ENCODE measurements around the gene RYR1. TPM values are rescaled to one million over a fixed set of nuclear protein-coding genes. Genes with fewer than 3 reads are reported as not detected.

RYR1 gene
- total RNA-seq, 4 donors from 2014 or later: 0.20 to 2.1 (median 1.4) TPM

DNA sequence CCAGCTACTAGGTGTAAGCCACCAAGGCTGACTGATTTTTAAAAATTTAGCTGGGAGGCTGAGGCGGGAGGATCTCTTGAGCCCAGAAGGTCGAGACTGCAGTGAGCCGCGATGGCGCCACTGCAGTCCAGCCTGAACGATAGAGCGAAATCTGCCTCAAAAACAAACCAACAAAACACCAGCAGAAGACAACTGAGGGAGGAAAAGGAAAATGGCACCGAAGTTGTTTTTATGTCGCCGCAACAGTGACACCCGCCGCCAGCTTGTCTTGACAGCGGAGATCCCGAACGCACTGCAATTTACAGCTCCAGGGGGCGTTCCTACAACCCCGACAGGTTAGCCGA, 30.9 kb upstream of the RYR1 start:
- in situ Hi-C loops (cut with MboI; ENCODE audit: low pct_ligation_motif_present in 1 of 4, low pct_unique_long_range_greater_than_20kb in 1 of 4, low sequenced_read_pairs in 3 of 4): loop anchor here in 3 of 4 donors (10.0 to 25.0 kb wide), 4 partner anchors 210 to 560 kb away; partner anchors contain the start of genes MRPS12 (in 2 of the 3), SARS2 (in 2 of the 3), EIF3K (in 1 of the 3) and MAP4K1 (in 1 of the 3)
- peak overlapping the region in 3 of 4 donors; percentile 22 to 95 (median 86) for H3K4me3 ChIP-seq

DNA sequence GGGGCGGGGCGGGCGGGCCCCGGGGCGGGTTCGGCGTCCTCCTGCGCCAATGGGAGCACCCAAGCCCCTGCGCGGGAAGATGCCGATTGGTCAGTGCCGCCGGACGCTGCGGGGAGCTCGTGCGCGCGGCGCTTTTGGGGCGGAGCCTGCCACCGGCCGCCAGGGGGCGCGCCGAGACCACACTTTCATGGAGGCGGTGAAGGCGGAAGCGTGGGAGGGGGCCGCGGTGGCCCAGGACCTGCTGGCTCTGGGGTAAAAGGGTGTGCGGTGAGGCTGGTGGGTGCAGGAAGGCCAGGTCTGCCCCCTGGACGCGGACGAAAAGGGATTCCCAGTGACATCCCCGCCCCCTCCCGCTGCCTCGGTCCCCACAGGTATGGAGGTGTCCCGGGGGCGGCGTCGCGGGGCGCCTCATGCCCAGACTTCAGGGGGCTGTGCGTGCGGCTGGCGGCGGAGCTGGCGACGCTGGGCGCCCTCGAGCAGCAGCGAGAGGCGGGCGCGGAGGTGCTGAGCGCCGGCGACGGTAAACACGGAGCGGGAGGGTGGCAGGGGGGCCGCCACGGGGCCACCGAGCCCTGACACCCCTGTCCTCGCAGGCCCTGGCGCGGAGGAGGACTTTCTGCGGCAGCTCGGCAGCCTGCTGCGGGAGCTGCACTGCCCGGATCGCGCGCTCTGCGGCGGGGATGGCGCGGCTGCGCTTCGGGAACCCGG, 30.4 kb upstream of the RYR1 start, which contains the start of gene FAM98C:
TSS of gene FAM98C (plus strand) at position 127 of the 708 bp plus-strand sequence. CDS start at position 188, 61 bp downstream.
- peak; percentile 98 for DNase-seq
- peak within 1 kb of the TSS; percentile 49 to 95 (median 90) for H3K4me3 ChIP-seq
- WGBS, 2 donors (ENCODE audit: low coverage in 1 of 2): 3% methylated on average over 52 of the region's 82 CpGs; no CpG with 5 or more reads in 1 of the 2 donors
- in situ Hi-C loops (cut with MboI; ENCODE audit: low pct_ligation_motif_present in 1 of 4, low pct_unique_long_range_greater_than_20kb in 1 of 4, low sequenced_read_pairs in 3 of 4): loop anchor here in 3 of 4 donors (10.0 to 25.0 kb wide), 4 partner anchors 209 to 559 kb away; partner anchors contain the start of genes MRPS12 (in 2 of the 3), SARS2 (in 2 of the 3), EIF3K (in 1 of the 3) and MAP4K1 (in 1 of the 3)
- TF ChIP-seq EP300 (IDR thresholded peaks at IDR 0.05; ENCODE audit: low read depth): no peak
- TF ChIP-seq POLR2AphosphoS5 (IDR thresholded peaks at IDR 0.05): peak; percentile 53 to 70 (median 66)
- TF ChIP-seq, protein P1, sequence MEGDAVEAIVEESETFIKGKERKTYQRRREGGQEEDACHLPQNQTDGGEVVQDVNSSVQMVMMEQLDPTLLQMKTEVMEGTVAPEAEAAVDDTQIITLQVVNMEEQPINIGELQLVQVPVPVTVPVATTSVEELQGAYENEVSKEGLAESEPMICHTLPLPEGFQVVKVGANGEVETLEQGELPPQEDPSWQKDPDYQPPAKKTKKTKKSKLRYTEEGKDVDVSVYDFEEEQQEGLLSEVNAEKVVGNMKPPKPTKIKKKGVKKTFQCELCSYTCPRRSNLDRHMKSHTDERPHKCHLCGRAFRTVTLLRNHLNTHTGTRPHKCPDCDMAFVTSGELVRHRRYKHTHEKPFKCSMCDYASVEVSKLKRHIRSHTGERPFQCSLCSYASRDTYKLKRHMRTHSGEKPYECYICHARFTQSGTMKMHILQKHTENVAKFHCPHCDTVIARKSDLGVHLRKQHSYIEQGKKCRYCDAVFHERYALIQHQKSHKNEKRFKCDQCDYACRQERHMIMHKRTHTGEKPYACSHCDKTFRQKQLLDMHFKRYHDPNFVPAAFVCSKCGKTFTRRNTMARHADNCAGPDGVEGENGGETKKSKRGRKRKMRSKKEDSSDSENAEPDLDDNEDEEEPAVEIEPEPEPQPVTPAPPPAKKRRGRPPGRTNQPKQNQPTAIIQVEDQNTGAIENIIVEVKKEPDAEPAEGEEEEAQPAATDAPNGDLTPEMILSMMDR (IDR thresholded peaks at IDR 0.05): peak; percentile 91 to 100 (median 96)
- peak; percentile 63 for TF ChIP-seq POLR2A (IDR thresholded peaks at IDR 0.05)
- H3K9me3 ChIP-seq: no peaks in the 10 kb centered on the region
- peaks cover 36% of the 10 kb centered on the region for H3K27me3 ChIP-seq
- H3K4me1 ChIP-seq: peaks cover 0 to 20% (median 7%) of the 10 kb centered on the region in 4 donors
- intact Hi-C loops (cut with DNase I; ENCODE audit: low total_unique reads): loop anchor here (10.0 kb wide), 1 partner anchor 232 kb away; no protein-coding TSS in a partner anchor
- peaks cover 0 to 11% (median 4%) of the 10 kb centered on the region in 4 donors for H3K36me3 ChIP-seq
- peak within 1 kb of the TSS; percentile 84 to 95 (median 90) for H3K27ac ChIP-seq

More for the DNA sequence above, 30.9 kb upstream of the RYR1 start:
- intact Hi-C loops (cut with DNase I; ENCODE audit: low total_unique reads): loop anchor here (10.0 kb wide), 1 partner anchor 232 kb away; no protein-coding TSS in a partner anchor
- WGBS, 2 donors (ENCODE audit: low coverage in 1 of 2): 4% methylated on average over 18 of the region's 18 CpGs; no CpG with 5 or more reads in 1 of the 2 donors
- Histone ChIP-seq H3K9me3 (no peaks in the 10 kb centered on the region), H3K27ac (peak overlapping the region; percentile 18 to 90 (median 63)), H3K27me3 (peaks cover 41% of the 10 kb centered on the region), H3K36me3 (peaks cover 0 to 11% (median 4%) of the 10 kb centered on the region in 4 donors), H3K4me1 (peaks cover 0 to 20% (median 7%) of the 10 kb centered on the region in 4 donors)
- TF ChIP-seq POLR2A (IDR thresholded peaks at IDR 0.05) (no peak), EP300 (IDR thresholded peaks at IDR 0.05; ENCODE audit: low read depth) (no peak), POLR2AphosphoS5 (IDR thresholded peaks at IDR 0.05) (no peak)
- TF ChIP-seq, protein P1 (IDR thresholded peaks at IDR 0.05): no peak
- DNase-seq: no peak

DNA sequence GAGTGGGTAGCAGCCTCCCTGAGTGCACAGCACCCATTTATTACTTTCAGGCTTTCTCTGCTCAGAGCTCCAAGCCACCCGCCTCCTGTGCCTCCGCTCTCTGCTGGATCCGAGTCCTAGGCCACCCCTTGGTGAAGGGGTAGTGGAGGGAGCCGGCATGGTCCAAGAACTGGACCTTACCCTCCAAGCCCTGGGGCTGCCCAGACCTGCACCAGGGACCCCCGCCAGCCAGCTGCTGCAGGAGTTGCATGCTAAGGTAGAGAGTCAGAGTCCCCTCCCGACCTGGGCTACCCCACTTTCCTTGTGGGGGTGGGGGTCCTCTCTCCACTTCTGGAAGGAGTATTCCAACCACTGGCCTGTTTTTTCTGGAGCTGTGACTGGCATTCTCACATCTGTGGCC, 28.6 kb upstream of the RYR1 start:
- DNase-seq: no peak
- intact Hi-C loops (cut with DNase I; ENCODE audit: low total_unique reads): loop anchor here (10.0 kb wide), 1 partner anchor 230 kb away; no protein-coding TSS in a partner anchor
- H3K9me3 ChIP-seq: no peaks in the 10 kb centered on the region
- H3K4me1 ChIP-seq: peaks cover 0 to 20% (median 7%) of the 10 kb centered on the region in 4 donors
- in situ Hi-C loops (cut with MboI; ENCODE audit: low pct_ligation_motif_present in 1 of 4, low pct_unique_long_range_greater_than_20kb in 1 of 4, low sequenced_read_pairs in 3 of 4): loop anchor here in 3 of 4 donors (10.0 to 25.0 kb wide), 4 partner anchors 207 to 557 kb away; partner anchors contain the start of genes MRPS12 (in 2 of the 3), SARS2 (in 2 of the 3), EIF3K (in 1 of the 3) and MAP4K1 (in 1 of the 3)
- H3K27me3 ChIP-seq: peaks cover 18% of the 10 kb centered on the region
- TF ChIP-seq POLR2AphosphoS5 (IDR thresholded peaks at IDR 0.05): no peak
- TF ChIP-seq POLR2A (IDR thresholded peaks at IDR 0.05): no peak
- TF ChIP-seq, protein P1 (IDR thresholded peaks at IDR 0.05): no peak
- TF ChIP-seq EP300 (IDR thresholded peaks at IDR 0.05; ENCODE audit: low read depth): no peak
- WGBS, 2 donors (ENCODE audit: low coverage in 1 of 2): 98% methylated on average over 6 of the region's 6 CpGs; no CpG with 5 or more reads in 1 of the 2 donors
- peaks cover 0 to 11% (median 4%) of the 10 kb centered on the region in 4 donors for H3K36me3 ChIP-seq
- no peak overlapping the region for H3K4me3 ChIP-seq
- peak overlapping the region in 2 of 4 donors; percentile 84 to 95 for H3K27ac ChIP-seq

All from transverse colon (tissue), 4 donors.